A673 (cell line): Measurements from ENCODE around the gene TSGA10IP. TPM values are rescaled to one million over a fixed set of nuclear protein-coding genes. Genes with fewer than 3 reads are reported as not detected.

Source experiments
- BruUV-seq: library from RNA; stranded (reverse); fragments of 400-500 nt; replicated peaks from 2 replicates; lab custom pipeline; 2021; lab: Mats Ljungman, UMichigan
- CTCF ChIA-PET: fragments of 300-600 bp; sonication (Branson Sonifier 250); formaldehyde crosslinking; loops from one replicate; lab custom pipeline; 2022; ENCODE audit warnings: antibody characterized with exemption; lab: Charles Lee
- POLR2A ChIA-PET: fragments of 300-600 bp; sonication (Branson Sonifier 250); formaldehyde crosslinking; loops from one replicate; lab custom pipeline; 2022; ENCODE audit warnings: antibody characterized with exemption; ENCODE audit not compliant: low non-redundant PET; lab: Charles Lee
- DNase-seq: peaks from one replicate; pipeline ENCODE4 v3.0.0-alpha.2; 2015; ENCODE audit warnings: low spot score
- H3K27ac ChIP-seq: fragments of 200-600 bp; sonication (generic); 2 replicates; pipeline ENCODE4 v1.5.1; 2016; ENCODE audit warnings: mixed run types, low read depth, mild to moderate bottlenecking, mixed read lengths, antibody characterized with exemption, low read length; ENCODE audit not compliant: poor library complexity, severe bottlenecking
- H3K27me3 ChIP-seq: fragments of 200-600 bp; sonication (generic); replicated peaks from 2 replicates; pipeline ENCODE4 v1.6.1; 2017; ENCODE audit warnings: mixed run types, low read depth, mild to moderate bottlenecking, mixed read lengths, antibody characterized with exemption, low read length; ENCODE audit not compliant: insufficient read depth, poor library complexity
- H3K36me3 ChIP-seq: fragments of 200-600 bp; sonication (generic); 2 replicates; pipeline ENCODE4 v1.6.1; 2016; ENCODE audit warnings: mixed run types, mild to moderate bottlenecking, mixed read lengths, antibody characterized with exemption, low read length; ENCODE audit not compliant: insufficient read depth, poor library complexity, severe bottlenecking
- H3K4me1 ChIP-seq: fragments of 200-600 bp; sonication (generic); 2 replicates; pipeline ENCODE4 v1.6.1; 2017; ENCODE audit warnings: mixed run types, mild to moderate bottlenecking, mixed read lengths, antibody characterized with exemption, low read length; ENCODE audit not compliant: insufficient read depth, poor library complexity, severe bottlenecking
- H3K4me3 ChIP-seq: fragments of 200-600 bp; sonication (generic); 2 replicates; pipeline ENCODE4 v1.5.1; 2016; ENCODE audit warnings: low read depth, mixed run types, mild to moderate bottlenecking, mixed read lengths, low read length; ENCODE audit not compliant: poor library complexity, severe bottlenecking
- H3K9me3 ChIP-seq: fragments of 200-600 bp; sonication (generic); 2 replicates; pipeline ENCODE4 v1.6.1; 2016; ENCODE audit warnings: mixed run types, low read depth, mild to moderate bottlenecking, mixed read lengths, antibody characterized with exemption, low read length; ENCODE audit not compliant: poor library complexity, severe bottlenecking
- CTCF ChIP-seq: fragments of 300-800, 200-600 bp; sonication (generic); conservative IDR thresholded peaks from 2 replicates; pipeline ENCODE4 v1.5.1; 2017; ENCODE audit warnings: low read depth, mild to moderate bottlenecking, antibody characterized with exemption, low read length, moderate library complexity, mixed read lengths
- EZH2 ChIP-seq: fragments of 200-600 bp; sonication (generic); IDR thresholded peaks from 2 replicates; pipeline ENCODE4 v1.6.1; 2017; ENCODE audit warnings: borderline replicate concordance, low read depth, mild to moderate bottlenecking, mixed read lengths, antibody characterized with exemption, low read length; ENCODE audit not compliant: poor library complexity, severe bottlenecking
- intact Hi-C: fragments of 100-400 bp; cut with micrococcal nuclease; formaldehyde crosslinking; loops from one replicate; pipeline ENCODE4 v1.10.0; 2022; ENCODE audit not compliant: unreplicated experiment
- total RNA-seq: library from RNA; stranded (reverse); gene quantifications from 2 replicates; pipeline ENCODE4 v1.2.3, GENCODE V29; 2021

Gene TSGA10IP
- total RNA-seq, 1 experiment from 2014 or later: not detected

GRCh38 chr11:65903715-65904114 lies 41.6 kb upstream of the TSGA10IP start:
- Histone ChIP-seq H3K4me1 (peaks cover 6% of the 10 kb centered on the region), H3K36me3 (no peaks in the 10 kb centered on the region), H3K9me3 (no peaks in the 10 kb centered on the region), H3K27ac (no peak overlapping the region), H3K4me3 (no peak overlapping the region), H3K27me3 (no peaks in the 10 kb centered on the region)
- CTCF ChIA-PET: interaction anchor here (0.6 kb wide), 1 partner anchor 16 kb away, joined by 9 read pairs; the partner anchor contains the start of gene FIBP
- TF ChIP-seq EZH2 (no peak), CTCF (no peak)
- BruUV-seq: no TSS peak
- no peak for DNase-seq
- POLR2A ChIA-PET: no interaction called here
- intact Hi-C loops: no loop called here

- no peak for TF ChIP-seq CTCF
- no TSS peak for BruUV-seq
- POLR2A ChIA-PET: no interaction called here
- intact Hi-C loops: no loop called here
- CTCF ChIA-PET: no interaction called here
- Histone ChIP-seq H3K4me1 (peaks cover 6% of the 10 kb centered on the region), H3K27ac (no peak overlapping the region), H3K36me3 (no peaks in the 10 kb centered on the region), H3K4me3 (no peak overlapping the region), H3K9me3 (no peaks in the 10 kb centered on the region), H3K27me3 (no peaks in the 10 kb centered on the region)
- no peak for DNase-seq
Observed at GRCh38 chr11:65906602-65907001, 38.7 kb upstream of the TSGA10IP start.

GRCh38 chr11:65907878-65908277 lies 37.4 kb upstream of the TSGA10IP start:
- POLR2A ChIA-PET: no interaction called here
- Histone ChIP-seq H3K4me1 (peaks cover 13% of the 10 kb centered on the region), H3K27me3 (no peaks in the 10 kb centered on the region), H3K4me3 (no peak overlapping the region), H3K36me3 (no peaks in the 10 kb centered on the region), H3K9me3 (no peaks in the 10 kb centered on the region), H3K27ac (no peak overlapping the region)
- intact Hi-C loops: no loop called here
- TF ChIP-seq CTCF (no peak), EZH2 (no peak)
- DNase-seq: no peak
- CTCF ChIA-PET: no interaction called here
- BruUV-seq: no TSS peak
